Neural cell (in vitro differentiated cells): Measurements from ENCODE around the gene TSFM. TPM values are rescaled to one million over a fixed set of nuclear protein-coding genes. Genes with fewer than 3 reads are reported as not detected.

Source experiments
- H2AFZ ChIP-seq: fragments of 200-600, 300-800 bp; sonication (generic), shearing (Covaris generic); 2 replicates; pipeline ENCODE4 v1.6.0; 2014; ENCODE audit warnings: low read depth, mild to moderate bottlenecking, antibody characterized with exemption, low read length, moderate library complexity
- H3F3A ChIP-seq: fragments of 200-600 bp; shearing (Covaris generic); 2 replicates; pipeline ENCODE4 v1.6.1; 2016; ENCODE audit warnings: mild to moderate bottlenecking, moderate library complexity, mixed read lengths, antibody characterized with exemption, low read length; ENCODE audit not compliant: insufficient read depth, poor library complexity, severe bottlenecking
- H3K27ac ChIP-seq: fragments of 200-600, 300-800 bp; sonication (generic), shearing (Covaris generic); 2 replicates; pipeline ENCODE4 v1.5.1; 2014; ENCODE audit warnings: mild to moderate bottlenecking, low read length, moderate library complexity
- H3K27me3 ChIP-seq: fragments of 300-800, 200-600 bp; sonication (generic), shearing (Covaris generic); 2 replicates; pipeline ENCODE4 v1.6.0; 2014; ENCODE audit warnings: mild to moderate bottlenecking, low read depth, low read length, moderate library complexity; ENCODE audit not compliant: insufficient read depth
- H3K36me3 ChIP-seq: fragments of 300-800, 200-600 bp; sonication (generic), shearing (Covaris generic); 2 replicates; pipeline ENCODE4 v1.5.1; 2014; ENCODE audit warnings: mild to moderate bottlenecking, antibody characterized with exemption, low read length, moderate library complexity; ENCODE audit not compliant: insufficient read depth
- H3K4me2 ChIP-seq: fragments of 300-800, 200-600 bp; sonication (generic), shearing (Covaris generic); 2 replicates; pipeline ENCODE4 v1.6.0; 2014; ENCODE audit warnings: mild to moderate bottlenecking, low read length
- H3K4me3 ChIP-seq: fragments of 300-800, 200-600 bp; sonication (generic), shearing (Covaris generic); 2 replicates; pipeline ENCODE4 v1.5.1; 2014; ENCODE audit warnings: mild to moderate bottlenecking, low read length, moderate library complexity
- H3K79me2 ChIP-seq: fragments of 200-600 bp; shearing (Covaris generic); replicated peaks from 2 replicates; pipeline ENCODE4 v1.6.0; 2014; ENCODE audit warnings: mild to moderate bottlenecking, low read length, moderate library complexity; ENCODE audit not compliant: insufficient read depth
- H3K9ac ChIP-seq: fragments of 300-800, 200-600 bp; sonication (generic), shearing (Covaris generic); 2 replicates; pipeline ENCODE4 v1.6.1; 2016; ENCODE audit warnings: mild to moderate bottlenecking, low read length, mixed read lengths
- H3K9me2 ChIP-seq: fragments of 200-600 bp; shearing (Covaris generic); 2 replicates; pipeline ENCODE4 v1.6.1; 2016; ENCODE audit warnings: mild to moderate bottlenecking, low read length, mixed read lengths; ENCODE audit not compliant: insufficient read depth
- H3K9me3 ChIP-seq: fragments of 200-600, 300-800 bp; sonication (generic), shearing (Covaris generic); 2 replicates; pipeline ENCODE4 v1.6.1; 2016; ENCODE audit warnings: mild to moderate bottlenecking, mixed run types, low read length, moderate library complexity, mixed read lengths
- H4K20me1 ChIP-seq: fragments of 200-600 bp; shearing (Covaris generic); 2 replicates; pipeline ENCODE4 v1.6.1; 2016; ENCODE audit warnings: mild to moderate bottlenecking, mixed run types; ENCODE audit not compliant: insufficient read depth
- EP300 ChIP-seq: fragments of 450-650 bp; conservative IDR thresholded peaks from 2 replicates; pipeline ENCODE4 v1.6.1; 2014; ENCODE audit warnings: antibody characterized with exemption, mild to moderate bottlenecking, moderate library complexity; ENCODE audit not compliant: poor library complexity, severe bottlenecking
- EZH2 ChIP-seq: fragments of 200-600, 300-800 bp; shearing (Covaris generic), sonication (generic); IDR thresholded peaks from 2 replicates; pipeline ENCODE4 v1.6.1; 2014; ENCODE audit warnings: antibody characterized with exemption, low read length, borderline replicate concordance, mild to moderate bottlenecking; ENCODE audit not compliant: insufficient read depth, poor library complexity, severe bottlenecking
- MXI1 ChIP-seq: fragments of 450-650 bp; conservative IDR thresholded peaks from 2 replicates; pipeline ENCODE4 v1.6.1; 2014; ENCODE audit warnings: antibody characterized with exemption, mild to moderate bottlenecking; ENCODE audit not compliant: poor library complexity, severe bottlenecking
- POLR2AphosphoS5 ChIP-seq: IDR thresholded peaks from 2 replicates; pipeline ENCODE4 v1.6.1; 2012
- RAD21 ChIP-seq: fragments of 450-650 bp; conservative IDR thresholded peaks from 2 replicates; pipeline ENCODE4 v1.6.1; 2014; ENCODE audit warnings: antibody characterized with exemption, mild to moderate bottlenecking, moderate library complexity
- TAF1 ChIP-seq: IDR thresholded peaks from 2 replicates; pipeline ENCODE4 v1.6.1; 2012; ENCODE audit warnings: low read depth
- polyA plus RNA-seq: library from polyadenylated mRNA; depleted of rRNA; stranded (reverse); fragments of >200 nt; gene quantifications from 2 replicates; pipeline ENCODE4 v1.2.3, GENCODE V29; 2014
- small RNA-seq, 3 experiments: library from RNA; depleted of rRNA; stranded (forward); fragments of <200 nt; gene quantifications; one replicate each; pipeline ENCODE3, GENCODE V24; 2012
- TF ChIP-seq, protein P1 (sequence below): IDR thresholded peaks from 2 replicates; pipeline ENCODE4 v1.6.1; 2012; ENCODE audit warnings: borderline replicate concordance
- TF ChIP-seq, protein P2 (sequence below): fragments of 450-650 bp; IDR thresholded peaks from 2 replicates; pipeline ENCODE4 v1.5.1; 2014; ENCODE audit warnings: antibody characterized with exemption, mild to moderate bottlenecking, moderate library complexity; ENCODE audit not compliant: poor library complexity, severe bottlenecking

The TSFM gene
- polyA plus RNA-seq, 1 donor from 2014 or later: 37.8 TPM

DNA sequence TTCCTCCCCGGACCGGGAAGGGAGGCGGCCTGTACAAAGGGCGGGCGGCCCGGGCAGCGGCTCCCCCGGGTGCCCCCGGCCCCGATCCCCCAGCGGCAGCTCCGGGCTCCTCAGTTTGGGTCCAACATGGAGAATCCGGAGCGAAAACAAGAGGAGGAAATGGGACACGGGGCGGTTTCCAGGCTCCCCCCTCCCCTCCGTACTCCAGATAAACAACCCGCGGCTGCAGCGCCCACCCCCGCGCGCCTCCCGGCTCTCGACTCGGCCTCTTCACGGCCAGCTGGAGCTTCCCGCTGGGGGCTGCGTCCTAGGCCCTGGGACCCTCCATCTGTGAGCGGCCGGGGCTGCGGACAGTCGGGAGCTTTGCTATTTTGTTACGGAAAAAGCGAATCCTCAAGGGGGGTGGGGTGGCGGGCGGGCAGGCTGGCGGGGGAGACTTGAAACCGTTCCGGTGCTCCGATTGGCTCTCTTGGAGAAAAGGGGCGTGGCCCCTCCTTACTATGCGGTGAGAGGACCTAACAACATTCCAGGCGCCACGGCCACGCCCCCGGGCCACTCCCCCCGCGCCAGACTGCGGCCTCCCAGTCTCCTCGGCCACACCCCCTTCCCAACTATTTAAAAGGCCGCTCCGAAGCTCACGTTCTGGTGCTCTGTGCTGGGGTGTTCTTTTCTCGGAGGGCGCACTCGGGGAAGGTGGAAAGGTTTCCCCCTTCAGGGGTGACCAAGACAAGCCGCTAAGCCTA is 64.2 kb downstream of the TSFM start, which contains the start of gene CTDSP2:
TSS of gene CTDSP2 (minus strand) at position 153 of the 743 bp plus-strand sequence. CDS start 294 bp downstream, outside the sequence.
- TF ChIP-seq TAF1 (no peak), MXI1 (no peak), RAD21 (no peak), EZH2 (no peak), POLR2AphosphoS5 (peak; percentile 66), EP300 (no peak)
- TF ChIP-seq, protein P1, sequence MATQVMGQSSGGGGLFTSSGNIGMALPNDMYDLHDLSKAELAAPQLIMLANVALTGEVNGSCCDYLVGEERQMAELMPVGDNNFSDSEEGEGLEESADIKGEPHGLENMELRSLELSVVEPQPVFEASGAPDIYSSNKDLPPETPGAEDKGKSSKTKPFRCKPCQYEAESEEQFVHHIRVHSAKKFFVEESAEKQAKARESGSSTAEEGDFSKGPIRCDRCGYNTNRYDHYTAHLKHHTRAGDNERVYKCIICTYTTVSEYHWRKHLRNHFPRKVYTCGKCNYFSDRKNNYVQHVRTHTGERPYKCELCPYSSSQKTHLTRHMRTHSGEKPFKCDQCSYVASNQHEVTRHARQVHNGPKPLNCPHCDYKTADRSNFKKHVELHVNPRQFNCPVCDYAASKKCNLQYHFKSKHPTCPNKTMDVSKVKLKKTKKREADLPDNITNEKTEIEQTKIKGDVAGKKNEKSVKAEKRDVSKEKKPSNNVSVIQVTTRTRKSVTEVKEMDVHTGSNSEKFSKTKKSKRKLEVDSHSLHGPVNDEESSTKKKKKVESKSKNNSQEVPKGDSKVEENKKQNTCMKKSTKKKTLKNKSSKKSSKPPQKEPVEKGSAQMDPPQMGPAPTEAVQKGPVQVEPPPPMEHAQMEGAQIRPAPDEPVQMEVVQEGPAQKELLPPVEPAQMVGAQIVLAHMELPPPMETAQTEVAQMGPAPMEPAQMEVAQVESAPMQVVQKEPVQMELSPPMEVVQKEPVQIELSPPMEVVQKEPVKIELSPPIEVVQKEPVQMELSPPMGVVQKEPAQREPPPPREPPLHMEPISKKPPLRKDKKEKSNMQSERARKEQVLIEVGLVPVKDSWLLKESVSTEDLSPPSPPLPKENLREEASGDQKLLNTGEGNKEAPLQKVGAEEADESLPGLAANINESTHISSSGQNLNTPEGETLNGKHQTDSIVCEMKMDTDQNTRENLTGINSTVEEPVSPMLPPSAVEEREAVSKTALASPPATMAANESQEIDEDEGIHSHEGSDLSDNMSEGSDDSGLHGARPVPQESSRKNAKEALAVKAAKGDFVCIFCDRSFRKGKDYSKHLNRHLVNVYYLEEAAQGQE: peak; percentile 79
- TF ChIP-seq, protein P2, sequence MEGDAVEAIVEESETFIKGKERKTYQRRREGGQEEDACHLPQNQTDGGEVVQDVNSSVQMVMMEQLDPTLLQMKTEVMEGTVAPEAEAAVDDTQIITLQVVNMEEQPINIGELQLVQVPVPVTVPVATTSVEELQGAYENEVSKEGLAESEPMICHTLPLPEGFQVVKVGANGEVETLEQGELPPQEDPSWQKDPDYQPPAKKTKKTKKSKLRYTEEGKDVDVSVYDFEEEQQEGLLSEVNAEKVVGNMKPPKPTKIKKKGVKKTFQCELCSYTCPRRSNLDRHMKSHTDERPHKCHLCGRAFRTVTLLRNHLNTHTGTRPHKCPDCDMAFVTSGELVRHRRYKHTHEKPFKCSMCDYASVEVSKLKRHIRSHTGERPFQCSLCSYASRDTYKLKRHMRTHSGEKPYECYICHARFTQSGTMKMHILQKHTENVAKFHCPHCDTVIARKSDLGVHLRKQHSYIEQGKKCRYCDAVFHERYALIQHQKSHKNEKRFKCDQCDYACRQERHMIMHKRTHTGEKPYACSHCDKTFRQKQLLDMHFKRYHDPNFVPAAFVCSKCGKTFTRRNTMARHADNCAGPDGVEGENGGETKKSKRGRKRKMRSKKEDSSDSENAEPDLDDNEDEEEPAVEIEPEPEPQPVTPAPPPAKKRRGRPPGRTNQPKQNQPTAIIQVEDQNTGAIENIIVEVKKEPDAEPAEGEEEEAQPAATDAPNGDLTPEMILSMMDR: peak; percentile 36
- H2AFZ ChIP-seq: peak within 1 kb of the TSS; percentile 73
- H3F3A ChIP-seq: no peaks in the 10 kb centered on the region
- no peaks in the 10 kb centered on the region for H3K27me3 ChIP-seq
- peak within 1 kb of the TSS; percentile 100 for H3K4me3 ChIP-seq
- peaks cover 47% of the 10 kb centered on the region for H3K79me2 ChIP-seq
- H4K20me1 ChIP-seq: peaks cover 16% of the 10 kb centered on the region
- H3K4me2 ChIP-seq: peak within 1 kb of the TSS; percentile 91
- H3K36me3 ChIP-seq: no peaks in the 10 kb centered on the region
- peak within 1 kb of the TSS; percentile 98 for H3K27ac ChIP-seq
- no peaks in the 10 kb centered on the region for H3K9me2 ChIP-seq
- peak within 1 kb of the TSS; percentile 91 for H3K9ac ChIP-seq
- H3K9me3 ChIP-seq: no peaks in the 10 kb centered on the region

Small RNA genes lying within 50 kb of the gene (small RNA-seq; reads per million reads assigned to genes)
- gene MIR26A2 (255 to 312 (median 299) reads per million in 3 experiments), gene RNU6-1083P (0 reads per million in 3 experiments)

Other genes starting within 250 kb of the TSFM start
- 351 and 369 TPM in 2 replicates for gene DCTN2, start 235.6 kb upstream of the TSFM start, polyA plus RNA-seq
- 58.8 and 67.5 TPM in 2 replicates for gene KIF5A, start 232.7 kb upstream of the TSFM start, polyA plus RNA-seq
- gene PIP4K2C, start 191.6 kb upstream of the TSFM start, polyA plus RNA-seq: 22.1 and 31.0 TPM in 2 replicates
- gene DTX3, start 178.0 kb upstream of the TSFM start, polyA plus RNA-seq: 141 and 163 TPM in 2 replicates
- gene ARHGEF25, start 171.4 kb upstream of the TSFM start, polyA plus RNA-seq: 12.9 and 18.8 TPM in 2 replicates
- gene B4GALNT1, start 149.6 kb upstream of the TSFM start, polyA plus RNA-seq: 99.9 and 152 TPM in 2 replicates
- gene OS9, start 88.7 kb upstream of the TSFM start, polyA plus RNA-seq: 223 and 248 TPM in 2 replicates
- 19.3 and 24.9 TPM in 2 replicates for gene AGAP2, start 44.0 kb upstream of the TSFM start, polyA plus RNA-seq
- gene TSPAN31, start 37.7 kb upstream of the TSFM start, polyA plus RNA-seq: 78.1 and 85.3 TPM in 2 replicates
- gene CDK4, start 30.5 kb upstream of the TSFM start, polyA plus RNA-seq: 81.3 and 104 TPM in 2 replicates
- 34.5 and 47.8 TPM in 2 replicates for gene MARCHF9, start 27.7 kb upstream of the TSFM start, polyA plus RNA-seq
- 0.86 and 1.4 TPM in 2 replicates for gene CYP27B1, start 15.7 kb upstream of the TSFM start, polyA plus RNA-seq
- gene METTL1, start 10.7 kb upstream of the TSFM start, polyA plus RNA-seq: 1.9 and 2.0 TPM in 2 replicates
- 1.6 and 2.0 TPM in 2 replicates for gene EEF1AKMT3, start 10.2 kb upstream of the TSFM start, polyA plus RNA-seq
- 2.7 and 4.9 TPM in 2 replicates for gene AVIL, start 35.9 kb downstream of the TSFM start, polyA plus RNA-seq
- 22.7 and 23.6 TPM in 2 replicates for gene CTDSP2, start 63.9 kb downstream of the TSFM start, polyA plus RNA-seq
- gene ATP23, start 158.8 kb downstream of the TSFM start, polyA plus RNA-seq: 5.7 and 13.3 TPM in 2 replicates